IMR-90 (cell line): ENCODE data around the gene FOXP1. TPM values are rescaled to one million over a fixed set of nuclear protein-coding genes. Genes with fewer than 3 reads are reported as not detected.

Experiments
- ATAC-seq: fragments of 200-7000 bp; cut with Tn5 transposase; 2 replicates; pipeline ENCODE4 v1.9.1; 2020; ENCODE audit warnings: low read depth, mild to moderate bottlenecking, moderate library complexity
- BruUV-seq: library from RNA; stranded (reverse); fragments of 400-500 nt; replicated peaks from 2 replicates; lab custom pipeline; 2021; lab: Mats Ljungman, UMichigan
- CTCF ChIA-PET: fragments of 300-600 bp; formaldehyde crosslinking; extraction: SDS; loops from one replicate; lab custom pipeline; 2021; ENCODE audit warnings: antibody characterized with exemption; lab: Yijun Ruan, JAX
- POLR2A ChIA-PET: fragments of 300-600 bp; sonication (Branson Sonifier 250); formaldehyde crosslinking; loops from one replicate; lab custom pipeline; 2022; ENCODE audit warnings: antibody characterized with exemption; ENCODE audit not compliant: unreplicated experiment; lab: Charles Lee
- DNase-seq: peaks from one replicate; pipeline ENCODE4 v3.0.0; 2013
- H2AFZ ChIP-seq: replicated peaks from 2 replicates; pipeline ENCODE3; 2013; ENCODE audit warnings: low read length, mild to moderate bottlenecking; ENCODE audit not compliant: poor library complexity
- H2AK5ac ChIP-seq: 2 replicates; pipeline ENCODE4 v1.6.1; 2013; ENCODE audit warnings: low read depth, low read length, inconsistent platforms
- H2AK9ac ChIP-seq: replicated peaks from 2 replicates; pipeline ENCODE3; 2013; ENCODE audit warnings: mild to moderate bottlenecking, low read depth, low read length, moderate library complexity; ENCODE audit not compliant: poor library complexity
- H2BK120ac ChIP-seq: 2 replicates; pipeline ENCODE4 v1.6.1; 2013; ENCODE audit warnings: low read depth, low read length, inconsistent platforms
- H2BK15ac ChIP-seq: 3 replicates; pipeline ENCODE4 v1.6.1; 2013; ENCODE audit warnings: low read depth, low read length, inconsistent platforms
- H2BK20ac ChIP-seq: 2 replicates; pipeline ENCODE4 v1.6.1; 2013; ENCODE audit warnings: low read depth, mild to moderate bottlenecking, inconsistent platforms, low read length, moderate library complexity
- H2BK5ac ChIP-seq: 2 replicates; pipeline ENCODE4 v1.6.1; 2013; ENCODE audit warnings: mild to moderate bottlenecking, low read depth, low read length, inconsistent platforms; ENCODE audit not compliant: poor library complexity, severe bottlenecking
- H3K14ac ChIP-seq: replicated peaks from 2 replicates; pipeline ENCODE4 v1.6.1; 2013; ENCODE audit warnings: low read depth, low read length, inconsistent platforms
- H3K18ac ChIP-seq: 2 replicates; pipeline ENCODE4 v1.6.1; 2013; ENCODE audit warnings: low read depth, low read length, control low read depth
- H3K23ac ChIP-seq: 2 replicates; pipeline ENCODE4 v1.6.1; 2013; ENCODE audit warnings: low read depth, low read length, inconsistent platforms
- H3K27ac ChIP-seq: 2 replicates; pipeline ENCODE4 v1.5.1; 2013; ENCODE audit warnings: mild to moderate bottlenecking, control low read depth, low read length; ENCODE audit not compliant: insufficient read depth
- H3K27me3 ChIP-seq: 2 replicates; pipeline ENCODE4 v1.6.1; 2013; ENCODE audit warnings: low read length; ENCODE audit not compliant: control insufficient read depth, insufficient read depth
- H3K36me3 ChIP-seq: 2 replicates; pipeline ENCODE4 v1.6.1; 2013; ENCODE audit warnings: low read length, mixed read lengths; ENCODE audit not compliant: control insufficient read depth, insufficient read depth
- H3K4ac ChIP-seq: 2 replicates; pipeline ENCODE4 v1.6.1; 2013; ENCODE audit warnings: low read depth, low read length, inconsistent platforms
- H3K4me1 ChIP-seq: 2 replicates; pipeline ENCODE4 v1.6.1; 2013; ENCODE audit warnings: low read length, mixed read lengths; ENCODE audit not compliant: control insufficient read depth, insufficient read depth
- H3K4me2 ChIP-seq: 2 replicates; pipeline ENCODE4 v1.6.1; 2013; ENCODE audit warnings: low read depth, mild to moderate bottlenecking, control low read depth, low read length, moderate library complexity
- H3K4me3 ChIP-seq: 2 replicates; pipeline ENCODE4 v1.5.1; 2013; ENCODE audit warnings: low read depth, mild to moderate bottlenecking, control low read depth, low read length, moderate library complexity; ENCODE audit not compliant: insufficient read depth
- H3K56ac ChIP-seq: 2 replicates; pipeline ENCODE4 v1.6.1; 2013; ENCODE audit warnings: low read length, inconsistent platforms; ENCODE audit not compliant: insufficient read depth; ENCODE audit errors: extremely low read depth
- H3K79me1 ChIP-seq, 2 experiments: 2 replicates each; pipeline ENCODE4 v1.6.1; 2013; ENCODE audit warnings: low read length in 2 of 2, inconsistent platforms in 1 of 2, low read depth in 1 of 2
- H3K9ac ChIP-seq: 2 replicates; pipeline ENCODE4 v1.6.1; 2013; ENCODE audit warnings: low read depth, low read length, control low read depth
- H3K9me1 ChIP-seq: 2 replicates; pipeline ENCODE4 v1.6.1; 2013; ENCODE audit warnings: low read length, inconsistent platforms; ENCODE audit not compliant: insufficient read depth
- H3K9me3 ChIP-seq: 2 replicates; pipeline ENCODE4 v1.6.1; 2013; ENCODE audit warnings: low read length; ENCODE audit not compliant: control insufficient read depth, insufficient read depth
- H4K20me1 ChIP-seq: 2 replicates; pipeline ENCODE4 v1.6.1; 2013; ENCODE audit warnings: low read length, inconsistent platforms; ENCODE audit not compliant: insufficient read depth
- H4K5ac ChIP-seq: 2 replicates; pipeline ENCODE4 v1.6.1; 2013; ENCODE audit warnings: mild to moderate bottlenecking, low read depth, low read length, control low read depth
- H4K8ac ChIP-seq, 2 experiments: 2 replicates each; pipeline ENCODE4 v1.6.1; 2013; ENCODE audit warnings: low read depth in 2 of 2, low read length in 2 of 2, control low read depth in 1 of 2, inconsistent platforms in 1 of 2
- H4K91ac ChIP-seq: 2 replicates; pipeline ENCODE4 v1.6.1; 2013; ENCODE audit warnings: low read depth, low read length, inconsistent platforms; ENCODE audit not compliant: insufficient read depth
- BHLHE40 ChIP-seq: fragments of 150-350 bp; IDR thresholded peaks from 2 replicates; pipeline ENCODE4 v1.6.1; 2016; ENCODE audit warnings: mild to moderate bottlenecking, low read depth, low read length
- CEBPB ChIP-seq: IDR thresholded peaks from 2 replicates; pipeline ENCODE4 v1.6.1; 2012; ENCODE audit warnings: low read depth, low read length, improper control_type of control experiment
- CHD1 ChIP-seq: IDR thresholded peaks from 2 replicates; pipeline ENCODE4 v1.6.1; 2012; ENCODE audit warnings: low read depth, low read length, improper control_type of control experiment
- CTCF ChIP-seq: conservative IDR thresholded peaks from 2 replicates; pipeline ENCODE4 v1.5.1; 2012; ENCODE audit warnings: mild to moderate bottlenecking, low read depth, low read length, improper control_type of control experiment
- ELK1 ChIP-seq: fragments of 150-350 bp; IDR thresholded peaks from 2 replicates; pipeline ENCODE4 v1.6.1; 2016; ENCODE audit warnings: low read depth, mild to moderate bottlenecking, low read length, moderate library complexity, borderline replicate concordance
- FOS ChIP-seq: fragments of 150-350 bp; IDR thresholded peaks from 2 replicates; pipeline ENCODE4 v1.6.1; 2016; ENCODE audit warnings: low read depth, low read length
- MAFK ChIP-seq: IDR thresholded peaks from 2 replicates; pipeline ENCODE4 v1.6.1; 2012; ENCODE audit warnings: low read depth, low read length, improper control_type of control experiment
- MAZ ChIP-seq: IDR thresholded peaks from 2 replicates; pipeline ENCODE4 v1.6.1; 2012; ENCODE audit warnings: low read depth, mild to moderate bottlenecking, low read length, improper control_type of control experiment, moderate library complexity, borderline replicate concordance
- MXI1 ChIP-seq: IDR thresholded peaks from 2 replicates; pipeline ENCODE4 v1.6.1; 2012; ENCODE audit warnings: low read depth, mild to moderate bottlenecking, low read length, moderate library complexity, borderline replicate concordance
- NFE2L2 ChIP-seq: fragments of 150-350 bp; IDR thresholded peaks from 2 replicates; pipeline ENCODE4 v1.6.1; 2016; ENCODE audit warnings: low read depth, mild to moderate bottlenecking, low read length
- POLR2A ChIP-seq: IDR thresholded peaks from 2 replicates; pipeline ENCODE4 v1.6.1; 2012; ENCODE audit warnings: mild to moderate bottlenecking, low read depth, low read length
- RAD21 ChIP-seq: IDR thresholded peaks from 2 replicates; pipeline ENCODE4 v1.6.1; 2012; ENCODE audit warnings: low read length, improper control_type of control experiment
- RCOR1 ChIP-seq: IDR thresholded peaks from 2 replicates; pipeline ENCODE4 v1.6.1; 2012; ENCODE audit warnings: mild to moderate bottlenecking, low read length, improper control_type of control experiment; ENCODE audit not compliant: insufficient replicate concordance
- RFX5 ChIP-seq: IDR thresholded peaks from 2 replicates; pipeline ENCODE4 v1.8.0; 2012; ENCODE audit warnings: low read depth, mild to moderate bottlenecking, low read length, moderate library complexity
- SMC3 ChIP-seq: fragments of 150-350 bp; IDR thresholded peaks from 2 replicates; pipeline ENCODE4 v1.6.1; 2016; ENCODE audit warnings: low read depth, mild to moderate bottlenecking, antibody characterized with exemption, low read length, moderate library complexity
- USF2 ChIP-seq: fragments of 150-350 bp; IDR thresholded peaks from 2 replicates; pipeline ENCODE4 v1.6.1; 2017; ENCODE audit warnings: mild to moderate bottlenecking, antibody characterized with exemption, low read length, low read depth
- WGBS, 2 experiments: methylation state at CpG; one replicate each; pipeline versions ENCODE4 v1.1.5 to v1.1.7; 2013; ENCODE audit warnings: missing lambda C conversion rate in 2 of 2; ENCODE audit not compliant: insufficient read length in 1 of 2; ENCODE audit errors: extremely low coverage in 2 of 2; 5-methylcytosine and 5-hydroxymethylcytosine counted together
- dilution Hi-C: fragments of 300-500 bp; cut with HindIII; formaldehyde crosslinking; loops from one replicate; pipeline ENCODE4 v1.14.3; 2018; ENCODE audit warnings: low sequenced_read_pairs; ENCODE audit not compliant: unreplicated experiment
- in situ Hi-C: fragments of 300-500 bp; cut with MboI; formaldehyde crosslinking; loops from 3 replicates; pipeline ENCODE4 v1.14.3; 2019; ENCODE audit warnings: low sequenced_read_pairs, inconsistent platforms, mixed read lengths
- intact Hi-C: fragments of 100-400 bp; cut with micrococcal nuclease; formaldehyde crosslinking; loops from 2 replicates; pipeline ENCODE4 v1.10.0; 2022
- polyA plus RNA-seq, 3 experiments: library from polyadenylated mRNA; depleted of rRNA; stranded (reverse); fragments of >200 nt; gene quantifications; 2 replicates each; pipeline ENCODE4 v1.2.3, GENCODE V29; 2012; ENCODE audit warnings: low replicate concordance in 1 of 3
- total RNA-seq: library from RNA; depleted of rRNA; stranded (reverse); fragments of >200 nt; gene quantifications from 2 replicates; pipeline ENCODE4 v1.2.3, GENCODE V29; 2012

The FOXP1 gene
- total and polyA plus RNA-seq, 2 of the 4 experiments (the other 2 are of a cell fraction): 37.0 to 132 TPM

- H3K27me3 ChIP-seq: no peaks in the 10 kb centered on the region
- WGBS, 2 experiments: 92% methylated on average over 3 of the region's 7 CpGs; no CpG with 5 or more reads in 1 of the 2 experiments
- H3K4ac ChIP-seq: peak overlapping the region; percentile 81; the same call in 1 of the 2 replicates
- peak overlapping the region in 1 of 2 experiments; percentile 53; a peak in 1 of 4 replicates for H4K8ac ChIP-seq
- intact Hi-C loops (no loop called here), in situ Hi-C loops (no loop called here), dilution Hi-C loops (no loop called here)
- no peak overlapping the region for H2BK5ac ChIP-seq
- ChIA-PET CTCF (no interaction called here), POLR2A (no interaction called here)
- TF ChIP-seq ELK1 (no peak), MAFK (no peak), CTCF (no peak), BHLHE40 (no peak), CEBPB (no peak), FOS (no peak), RCOR1 (no peak), USF2 (no peak), RAD21 (no peak), NFE2L2 (no peak), MXI1 (no peak), RFX5 (no peak), SMC3 (no peak), POLR2A (no peak), CHD1 (no peak), MAZ (no peak)
- no peak overlapping the region for H2AFZ ChIP-seq
- no peak overlapping the region for H3K9ac ChIP-seq
- DNase-seq (no peak), ATAC-seq (no peak)
- no peaks in the 10 kb centered on the region for H3K9me3 ChIP-seq
- H3K79me1 ChIP-seq: peaks cover 3 to 33% of the 10 kb centered on the region in 2 experiments
- no peaks in the 10 kb centered on the region for H4K20me1 ChIP-seq
- H3K4me3 ChIP-seq: no peak overlapping the region
- H3K4me1 ChIP-seq: peaks cover 8% of the 10 kb centered on the region
- H4K5ac ChIP-seq: no peak overlapping the region
- H3K14ac ChIP-seq: peak overlapping the region; percentile 68
- peak overlapping the region; percentile 27; the same call in 1 of the 2 replicates for H3K23ac ChIP-seq
- H3K56ac ChIP-seq: no peak overlapping the region
- BruUV-seq: no TSS peak
- H3K27ac ChIP-seq: no peak overlapping the region
- H3K18ac ChIP-seq: no peak overlapping the region
- peak overlapping the region; percentile 49 for H2BK20ac ChIP-seq
- no peak overlapping the region for H2AK9ac ChIP-seq
- peak overlapping the region; percentile 69 for H2BK120ac ChIP-seq
- H4K91ac ChIP-seq: peak overlapping the region; percentile 58; the same call in 1 of the 2 replicates
- H3K4me2 ChIP-seq: no peak overlapping the region
- peak overlapping the region; percentile 62; the same call in 1 of the 3 replicates for H2BK15ac ChIP-seq
- H3K36me3 ChIP-seq: no peaks in the 10 kb centered on the region
- peaks cover 11% of the 10 kb centered on the region for H3K9me1 ChIP-seq
- peak overlapping the region; percentile 66; the same call in 1 of the 2 replicates for H2AK5ac ChIP-seq
Measured at GRCh38 chr3:71391361-71391760, 192.2 kb downstream of the FOXP1 start.
